Measurements from ENCODE around the gene CTBP1.
A peak's percentile ranks its signal among the peaks of the same experiment; 100 is the strongest.

The CTBP1 gene

DNA sequence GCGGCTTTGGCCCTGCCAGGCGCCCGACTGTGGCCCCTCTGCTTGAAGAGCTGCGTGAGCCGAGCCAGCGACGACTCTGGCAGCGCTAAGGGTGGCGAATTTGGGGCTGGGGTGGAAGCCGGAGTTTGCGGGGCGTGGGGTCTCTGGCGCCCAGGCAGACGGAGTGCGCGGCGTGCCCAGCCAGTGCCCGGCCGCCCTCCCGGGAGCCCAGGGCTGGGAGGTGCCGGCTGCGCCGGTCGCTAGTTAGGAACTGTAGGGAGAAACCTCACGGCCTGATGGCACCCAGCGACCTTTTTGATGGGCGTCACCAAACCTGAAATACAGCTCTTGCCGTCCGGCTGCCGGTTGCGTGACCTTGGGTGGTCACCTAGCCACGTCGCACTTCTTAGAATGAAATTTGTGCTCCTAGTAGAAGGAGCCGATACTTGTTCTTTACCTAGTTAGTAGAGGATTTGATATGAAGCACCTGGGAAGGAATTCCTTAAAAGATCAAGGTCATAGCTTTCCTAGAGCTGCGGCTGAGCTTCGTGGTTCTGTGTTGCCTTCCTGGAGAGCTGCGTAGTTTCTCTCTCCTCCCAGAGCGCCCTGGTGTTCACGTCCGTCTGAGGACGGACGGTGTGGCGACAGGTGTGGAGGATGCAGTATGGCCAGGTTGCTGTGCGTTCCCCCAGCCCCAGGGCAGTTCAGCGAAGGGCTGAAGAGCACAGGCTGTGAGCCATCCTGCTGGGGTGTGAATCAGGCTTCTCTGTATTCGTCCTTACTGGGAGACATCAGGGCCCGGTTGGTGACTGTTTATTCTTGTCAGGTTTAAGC is 41.4 kb upstream of the CTBP1 start:
- DNase-seq, result peak; percentile 71 to 75
- TF ChIP-seq GATA1 (IDR thresholded peaks at IDR 0.05; ENCODE audit: low read depth, low read length), result no peak
- TF ChIP-seq POLR2A (IDR thresholded peaks at IDR 0.05; ENCODE audit: low read length), result no peak

GRCh38 chr4:1289207-1290164 is 40.6 kb upstream of the CTBP1 start, which contains the start of gene MAEA:
Gene MAEA (plus strand): TSS chr4:1289891. CDS start chr4:1289914, 23 bp downstream.
- TF ChIP-seq GATA1 (IDR thresholded peaks at IDR 0.05; ENCODE audit: low read depth, low read length), result no peak
- peak; percentile 97 for TF ChIP-seq POLR2A (IDR thresholded peaks at IDR 0.05; ENCODE audit: low read length)
- DNase-seq, result peak; percentile 98 to 99

DNA sequence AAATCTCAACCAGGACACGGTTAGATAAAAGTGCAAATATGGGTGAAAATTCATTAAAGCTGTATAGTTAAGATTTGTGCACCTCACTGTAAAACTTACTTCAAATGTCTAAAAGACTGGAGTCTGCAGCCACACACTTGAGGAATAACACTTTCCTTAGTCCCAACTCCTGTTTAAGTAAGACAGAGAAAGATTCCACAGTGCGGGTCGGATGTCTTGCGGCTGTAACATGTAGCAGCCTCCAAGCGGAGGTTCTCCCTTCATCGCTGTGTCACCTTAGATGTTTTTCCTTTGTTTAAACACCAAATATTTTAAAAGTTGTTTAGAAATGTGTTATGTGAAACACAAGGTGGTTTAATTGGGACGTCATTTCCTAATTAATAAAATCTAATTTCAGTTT is 39.9 kb upstream of the CTBP1 start:
- no peak for DNase-seq
- no peak for TF ChIP-seq GATA1 (IDR thresholded peaks at IDR 0.05; ENCODE audit: low read depth, low read length)
- no peak for TF ChIP-seq POLR2A (IDR thresholded peaks at IDR 0.05; ENCODE audit: low read length)

- TF ChIP-seq GATA1 (IDR thresholded peaks at IDR 0.05; ENCODE audit: low read depth, low read length) (no peak), POLR2A (IDR thresholded peaks at IDR 0.05; ENCODE audit: low read length) (no peak)
- peak; percentile 43 to 53 for DNase-seq
These were observed 37.0 kb upstream of the CTBP1 start for GRCh38 chr4:1285790-1286553.

DNA sequence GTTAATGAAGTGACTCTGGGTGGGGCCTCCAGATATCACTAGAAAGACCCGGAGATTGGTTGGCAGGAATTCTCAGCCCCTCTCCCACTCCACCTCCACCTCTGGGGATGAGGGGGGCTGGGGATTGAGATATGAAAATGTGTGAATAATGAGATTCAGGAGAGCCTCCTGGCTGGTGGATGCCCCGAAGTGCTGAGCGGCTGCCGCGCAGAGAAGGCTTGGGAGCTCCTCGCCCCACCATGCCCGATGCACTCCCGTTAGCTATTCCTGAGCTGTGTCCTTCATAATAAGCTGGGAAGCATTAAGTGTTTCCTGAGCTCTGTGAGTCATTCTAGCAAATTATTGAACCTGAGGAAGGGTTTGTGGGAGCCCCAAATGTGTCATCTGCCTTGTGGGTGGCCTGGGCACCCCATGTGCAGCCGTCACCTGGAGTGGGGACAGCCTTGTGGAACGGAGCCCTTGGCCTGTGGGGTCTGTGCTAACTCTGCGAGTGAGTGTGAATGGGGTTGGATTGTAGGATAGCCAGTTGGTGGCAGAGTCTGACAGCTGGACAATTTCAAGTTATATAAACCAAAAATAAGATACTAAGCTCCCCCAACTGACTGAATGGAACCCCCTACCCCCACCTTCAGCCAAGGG is 36.3 kb upstream of the CTBP1 start:
- no peak for TF ChIP-seq GATA1 (IDR thresholded peaks at IDR 0.05; ENCODE audit: low read depth, low read length)
- no peak for TF ChIP-seq POLR2A (IDR thresholded peaks at IDR 0.05; ENCODE audit: low read length)
- DNase-seq, result no peak

DNA sequence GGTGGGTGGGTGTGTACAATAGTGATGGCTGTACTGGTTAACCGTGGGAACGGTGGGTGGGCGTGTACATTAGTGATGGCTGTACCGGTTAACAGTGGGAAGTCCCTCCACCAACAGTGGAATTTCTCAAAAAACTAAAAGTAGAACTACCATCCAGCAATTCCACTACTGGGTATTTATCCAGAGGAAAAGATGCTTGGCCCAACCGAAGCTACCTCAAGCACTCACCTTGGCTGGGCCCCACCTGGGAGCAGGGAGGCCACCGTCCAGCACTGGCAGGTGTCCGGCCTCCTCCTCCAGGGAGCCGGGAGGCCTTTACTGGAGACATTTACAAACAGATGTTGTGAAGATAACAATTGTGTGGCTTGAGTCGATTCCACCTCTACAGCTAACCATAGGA is 34.8 kb upstream of the CTBP1 start:
- DNase-seq, result no peak
- TF ChIP-seq POLR2A (IDR thresholded peaks at IDR 0.05; ENCODE audit: low read length) (no peak), GATA1 (IDR thresholded peaks at IDR 0.05; ENCODE audit: low read depth, low read length) (no peak)

DNA sequence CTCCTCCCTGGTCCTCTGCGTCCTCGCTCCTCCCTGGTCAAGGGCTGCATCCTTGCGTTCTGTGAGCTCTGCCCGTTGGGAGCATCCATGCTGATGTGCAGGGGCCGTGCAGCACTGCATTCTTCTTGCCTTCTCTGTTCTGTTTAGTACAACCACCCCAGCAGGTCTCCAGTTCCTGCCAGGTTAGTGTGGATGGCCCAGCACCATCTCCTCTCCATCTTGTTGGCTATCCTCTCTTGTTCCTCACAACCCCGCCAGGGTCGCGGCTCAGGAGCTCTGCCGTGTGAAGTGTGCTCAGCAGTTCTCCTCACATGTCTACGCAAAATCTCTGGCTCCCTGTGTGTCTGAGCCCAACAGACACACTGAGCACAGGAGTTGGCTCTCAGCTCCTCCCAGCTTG is 30.3 kb upstream of the CTBP1 start:
- DNase-seq, result no peak
- TF ChIP-seq GATA1 (IDR thresholded peaks at IDR 0.05; ENCODE audit: low read depth, low read length) (no peak), POLR2A (IDR thresholded peaks at IDR 0.05; ENCODE audit: low read length) (no peak)

DNA sequence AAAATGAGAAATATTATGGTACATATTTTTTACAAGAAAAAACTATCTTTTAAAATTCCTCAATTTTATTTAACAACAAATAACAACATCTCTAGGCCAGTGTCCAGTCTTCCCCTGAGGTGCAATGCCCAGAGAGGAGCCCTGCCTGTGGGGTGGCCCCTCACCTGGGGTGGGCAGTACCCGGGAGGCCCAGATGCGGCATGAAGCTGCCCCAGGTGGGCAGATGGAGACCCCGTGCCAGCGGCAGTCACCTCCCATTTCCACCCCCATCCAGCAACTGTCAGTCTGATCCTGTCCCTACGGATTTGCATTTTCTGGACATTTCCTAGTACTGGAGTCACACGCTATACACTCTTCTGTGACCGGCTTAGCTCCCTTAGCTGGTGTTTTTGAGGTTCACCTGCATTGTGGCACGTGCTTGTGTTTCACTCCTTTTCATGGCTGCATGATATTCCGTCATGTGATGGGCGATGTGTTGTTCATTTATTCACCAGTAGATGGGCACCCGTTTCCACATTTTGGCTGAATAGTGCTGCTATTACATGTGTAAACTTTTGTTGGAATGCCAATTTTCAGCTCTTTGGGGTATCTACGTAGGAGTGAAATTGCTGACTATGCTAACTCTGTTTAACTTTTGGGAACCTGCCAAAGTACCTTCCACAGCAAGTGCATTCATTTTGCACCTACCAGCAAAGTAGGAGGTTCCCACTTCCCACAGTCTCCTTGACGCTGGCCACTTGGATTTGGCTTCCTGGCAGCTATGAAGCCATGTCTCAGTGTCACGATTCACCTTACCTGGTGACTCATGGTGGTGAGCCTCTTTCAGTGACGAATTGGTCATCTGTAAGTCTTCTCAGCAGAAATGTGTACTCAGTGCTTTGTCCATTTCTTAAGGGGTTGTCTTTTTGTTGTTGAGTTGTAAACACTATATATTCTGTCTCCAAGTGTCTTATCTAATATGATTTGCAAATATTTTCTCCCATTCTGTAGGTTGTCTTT is 29.0 kb upstream of the CTBP1 start:
- DNase-seq, result peak in 1 of 2 experiments; percentile 17
- TF ChIP-seq GATA1 (IDR thresholded peaks at IDR 0.05; ENCODE audit: low read depth, low read length), result no peak

DNA sequence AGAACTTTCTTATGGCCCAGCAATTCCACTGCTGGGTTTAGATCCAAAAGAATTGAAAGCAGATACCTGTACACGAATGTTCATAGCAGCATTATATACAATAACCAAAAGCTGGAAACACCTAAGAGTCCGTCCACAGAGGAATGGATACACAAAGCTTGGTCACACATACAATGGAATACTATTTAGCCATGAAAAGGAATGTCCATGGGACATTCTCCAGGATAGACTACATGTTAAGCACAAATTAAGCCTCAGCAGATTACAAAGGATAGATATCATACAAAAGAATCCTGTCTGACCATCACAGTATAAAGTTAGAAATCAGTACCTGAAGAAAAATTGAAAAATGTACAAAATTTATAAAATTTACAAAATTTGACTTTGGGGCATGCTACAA is 28.1 kb upstream of the CTBP1 start:
- no peak for TF ChIP-seq GATA1 (IDR thresholded peaks at IDR 0.05; ENCODE audit: low read depth, low read length)
- TF ChIP-seq POLR2A (IDR thresholded peaks at IDR 0.05; ENCODE audit: low read length), result no peak
- DNase-seq, result no peak

DNA sequence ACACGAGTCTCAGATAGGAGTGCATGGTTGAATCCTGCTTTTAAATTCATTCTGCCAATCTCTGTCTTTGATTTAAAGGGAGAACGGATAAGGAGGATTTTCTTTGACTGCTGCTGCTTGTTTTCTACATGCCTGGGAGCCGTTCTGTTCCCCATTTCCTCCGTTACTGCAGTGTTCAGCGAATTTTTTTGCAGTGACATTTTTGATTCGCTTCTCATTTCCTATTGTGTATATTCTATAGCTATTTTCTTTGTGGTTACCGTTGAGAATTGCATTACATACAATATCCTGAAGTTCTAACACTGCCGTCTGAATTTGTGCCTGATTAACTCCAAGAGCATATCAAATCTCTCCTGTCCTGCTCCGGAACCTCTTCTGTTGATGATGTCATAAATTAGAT is 25.9 kb upstream of the CTBP1 start:
- DNase-seq, result no peak
- TF ChIP-seq POLR2A (IDR thresholded peaks at IDR 0.05; ENCODE audit: low read length), result no peak
- TF ChIP-seq GATA1 (IDR thresholded peaks at IDR 0.05; ENCODE audit: low read depth, low read length), result no peak

GRCh38 chr4:1271686-1272085 is 22.8 kb upstream of the CTBP1 start:
- TF ChIP-seq GATA1 (IDR thresholded peaks at IDR 0.05; ENCODE audit: low read depth, low read length), result no peak
- TF ChIP-seq POLR2A (IDR thresholded peaks at IDR 0.05; ENCODE audit: low read length), result no peak
- peak; percentile 10 to 67 for DNase-seq

DNA sequence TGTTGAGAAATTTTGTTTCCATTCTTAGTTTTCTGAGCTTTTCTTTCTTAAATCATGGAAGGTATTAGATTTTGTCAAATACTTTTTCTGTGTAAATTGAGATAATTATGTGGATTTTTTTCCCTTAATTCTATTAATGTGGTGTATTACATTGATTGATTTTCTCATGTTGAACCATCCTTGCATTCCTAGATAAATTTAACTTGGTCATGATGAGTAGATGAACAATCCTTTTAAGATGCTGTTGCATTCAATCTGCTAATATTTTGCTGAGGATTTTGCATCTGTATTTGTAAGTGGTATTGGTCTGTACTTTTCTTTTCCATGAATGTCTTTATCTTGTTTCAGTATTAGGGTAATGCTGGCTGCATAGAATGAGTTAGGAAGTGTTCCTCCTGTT is 20.3 kb upstream of the CTBP1 start:
- no peak for DNase-seq
- TF ChIP-seq GATA1 (IDR thresholded peaks at IDR 0.05; ENCODE audit: low read depth, low read length), result no peak
- TF ChIP-seq POLR2A (IDR thresholded peaks at IDR 0.05; ENCODE audit: low read length), result no peak

All from erythroblast (primary cell).